Activated T-helper 1 cell treated with anti-CD3 and anti-CD28 coated beads, Interleukin-12 subunit alpha, Interleukin-12 subunit beta, Interleukin-2, Interleukin-4 antibody, amounts not matched to agents 30 ng/mL and 10 ng/mL and 1 ng/mL, durations not matched to agents 14 hours and 24 hours and 36 hours (primary cell): ENCODE data around the gene TTC21A. TPM values are rescaled to one million over a fixed set of nuclear protein-coding genes. Genes with fewer than 3 reads are reported as not detected.

Source experiments
- DNase-seq: peaks from one replicate; pipeline ENCODE4 v3.0.0; 2021; ENCODE audit warnings: low spot score
- H3K27ac Mint-ChIP-seq: one replicate; pipeline ENCODE4 v1.8.0; 2021; ENCODE audit warnings: mild to moderate bottlenecking, mixed read lengths
- H3K27me3 Mint-ChIP-seq: one replicate; pipeline ENCODE4 v1.8.0; 2022; ENCODE audit warnings: mild to moderate bottlenecking, moderate library complexity, mixed read lengths; ENCODE audit not compliant: insufficient read depth
- H3K36me3 Mint-ChIP-seq: one replicate; pipeline ENCODE4 v1.8.0; 2021; ENCODE audit warnings: low read depth, mixed read lengths
- H3K4me1 Mint-ChIP-seq: one replicate; pipeline ENCODE4 v1.8.0; 2021; ENCODE audit warnings: low read depth, mixed read lengths
- H3K4me3 Mint-ChIP-seq: one replicate; pipeline ENCODE4 v1.8.0; 2021; ENCODE audit warnings: mild to moderate bottlenecking, moderate library complexity, mixed read lengths
- H3K9me3 Mint-ChIP-seq: one replicate; pipeline ENCODE4 v1.8.0; 2021; ENCODE audit warnings: mixed read lengths
- intact Hi-C: fragments of 100-400 bp; cut with micrococcal nuclease; formaldehyde crosslinking; loops from one replicate; pipeline ENCODE4 v1.15.1; 2024
- total RNA-seq: library from RNA; stranded (reverse); gene quantifications from 2 replicates; pipeline ENCODE4 v1.2.3, GENCODE V29; 2022

The TTC21A gene
- total RNA-seq, 1 donor from 2014 or later, result 1.0 TPM

GRCh38 chr3:39178553-39178952 is 71.1 kb downstream of the TTC21A start:
- Mint-ChIP-seq H3K36me3 (peaks cover 4% of the 10 kb centered on the region), H3K4me3 (peak overlapping the region; percentile 38), H3K9me3 (peaks cover 3% of the 10 kb centered on the region), H3K27me3 (peaks cover 2% of the 10 kb centered on the region), H3K27ac (peak overlapping the region; percentile 42), H3K4me1 (peaks cover 57% of the 10 kb centered on the region)
- intact Hi-C loops, result loop anchor here (1.0 kb wide), 1 partner anchor 205 kb away; the partner anchor contains the start of gene SLC25A38
- no peak for DNase-seq

- H3K4me3 Mint-ChIP-seq, result peak overlapping the region; percentile 84
- H3K27ac Mint-ChIP-seq, result peak overlapping the region; percentile 79
- H3K4me1 Mint-ChIP-seq, result peaks cover 53% of the 10 kb centered on the region
- DNase-seq, result no peak
- H3K9me3 Mint-ChIP-seq, result no peaks in the 10 kb centered on the region
- H3K36me3 Mint-ChIP-seq, result peaks cover 1% of the 10 kb centered on the region
- H3K27me3 Mint-ChIP-seq, result no peaks in the 10 kb centered on the region
- intact Hi-C loops, result loop anchor here (1.0 to 2.0 kb wide), 3 partner anchors 33 to 129 kb away; partner anchors contain the start of genes GORASP1, SCN11A and TTC21A
Measured at GRCh38 chr3:39180183-39180545, 72.7 kb downstream of the TTC21A start.

- Mint-ChIP-seq H3K27ac (peak overlapping the region; percentile 79), H3K4me1 (peaks cover 51% of the 10 kb centered on the region), H3K27me3 (no peaks in the 10 kb centered on the region), H3K9me3 (no peaks in the 10 kb centered on the region), H3K36me3 (peaks cover 1% of the 10 kb centered on the region), H3K4me3 (peak overlapping the region; percentile 84)
- peak; percentile 86 for DNase-seq
- intact Hi-C loops, result loop anchor here (1.0 to 2.0 kb wide), 3 partner anchors 33 to 130 kb away; partner anchors contain the start of genes GORASP1, SCN11A and TTC21A
Measured at GRCh38 chr3:39180546-39181346, 73.3 kb downstream of the TTC21A start.

- peaks cover 42% of the 10 kb centered on the region for H3K4me1 Mint-ChIP-seq
- H3K4me3 Mint-ChIP-seq, result peak overlapping the region; percentile 56
- no peaks in the 10 kb centered on the region for H3K27me3 Mint-ChIP-seq
- H3K9me3 Mint-ChIP-seq, result no peaks in the 10 kb centered on the region
- no peak for DNase-seq
- intact Hi-C loops, result loop anchor here (2.0 kb wide), 1 partner anchor 131 kb away; the partner anchor contains the start of gene SCN11A
- peak overlapping the region; percentile 1 for H3K27ac Mint-ChIP-seq
- H3K36me3 Mint-ChIP-seq, result peaks cover 1% of the 10 kb centered on the region
Measured at GRCh38 chr3:39181408-39182335, 74.2 kb downstream of the TTC21A start.

- no peak overlapping the region for H3K27ac Mint-ChIP-seq
- intact Hi-C loops, result no loop called here
- H3K36me3 Mint-ChIP-seq, result peaks cover 1% of the 10 kb centered on the region
- H3K9me3 Mint-ChIP-seq, result no peaks in the 10 kb centered on the region
- no peak for DNase-seq
- H3K4me3 Mint-ChIP-seq, result no peak overlapping the region
- H3K27me3 Mint-ChIP-seq, result no peaks in the 10 kb centered on the region
- H3K4me1 Mint-ChIP-seq, result peaks cover 27% of the 10 kb centered on the region
Measured at GRCh38 chr3:39183211-39184080, 76.0 kb downstream of the TTC21A start.

GRCh38 chr3:39184081-39184967 is 76.8 kb downstream of the TTC21A start:
- DNase-seq, result no peak
- no peaks in the 10 kb centered on the region for H3K27me3 Mint-ChIP-seq
- H3K4me3 Mint-ChIP-seq, result no peak overlapping the region
- H3K27ac Mint-ChIP-seq, result no peak overlapping the region
- H3K4me1 Mint-ChIP-seq, result peaks cover 18% of the 10 kb centered on the region
- H3K9me3 Mint-ChIP-seq, result no peaks in the 10 kb centered on the region
- no peaks in the 10 kb centered on the region for H3K36me3 Mint-ChIP-seq
- intact Hi-C loops, result no loop called here

- intact Hi-C loops, result no loop called here
- no peaks in the 10 kb centered on the region for H3K36me3 Mint-ChIP-seq
- H3K9me3 Mint-ChIP-seq, result no peaks in the 10 kb centered on the region
- H3K27me3 Mint-ChIP-seq, result no peaks in the 10 kb centered on the region
- peaks cover 18% of the 10 kb centered on the region for H3K4me1 Mint-ChIP-seq
- no peak for DNase-seq
- no peak overlapping the region for H3K27ac Mint-ChIP-seq
- H3K4me3 Mint-ChIP-seq, result no peak overlapping the region
Measured at GRCh38 chr3:39184968-39185285, 77.4 kb downstream of the TTC21A start.

- Mint-ChIP-seq H3K4me3 (no peak overlapping the region), H3K36me3 (no peaks in the 10 kb centered on the region), H3K27ac (no peak overlapping the region), H3K27me3 (no peaks in the 10 kb centered on the region), H3K4me1 (peaks cover 15% of the 10 kb centered on the region), H3K9me3 (no peaks in the 10 kb centered on the region)
- no peak for DNase-seq
- intact Hi-C loops, result no loop called here
Measured at GRCh38 chr3:39185326-39185958, 78.0 kb downstream of the TTC21A start.

- Mint-ChIP-seq H3K4me3 (no peak overlapping the region), H3K36me3 (no peaks in the 10 kb centered on the region), H3K9me3 (no peaks in the 10 kb centered on the region), H3K27ac (no peak overlapping the region), H3K27me3 (no peaks in the 10 kb centered on the region), H3K4me1 (peaks cover 12% of the 10 kb centered on the region)
- intact Hi-C loops, result no loop called here
- no peak for DNase-seq
Measured at GRCh38 chr3:39185959-39186691, 78.6 kb downstream of the TTC21A start.

GRCh38 chr3:39186692-39187151 is 79.2 kb downstream of the TTC21A start:
- DNase-seq, result no peak
- Mint-ChIP-seq H3K4me3 (no peak overlapping the region), H3K4me1 (peaks cover 8% of the 10 kb centered on the region), H3K36me3 (no peaks in the 10 kb centered on the region), H3K27ac (no peak overlapping the region), H3K9me3 (no peaks in the 10 kb centered on the region), H3K27me3 (no peaks in the 10 kb centered on the region)
- intact Hi-C loops, result no loop called here
